ENCODE data around the gene KLF6.

The KLF6 gene

DNA sequence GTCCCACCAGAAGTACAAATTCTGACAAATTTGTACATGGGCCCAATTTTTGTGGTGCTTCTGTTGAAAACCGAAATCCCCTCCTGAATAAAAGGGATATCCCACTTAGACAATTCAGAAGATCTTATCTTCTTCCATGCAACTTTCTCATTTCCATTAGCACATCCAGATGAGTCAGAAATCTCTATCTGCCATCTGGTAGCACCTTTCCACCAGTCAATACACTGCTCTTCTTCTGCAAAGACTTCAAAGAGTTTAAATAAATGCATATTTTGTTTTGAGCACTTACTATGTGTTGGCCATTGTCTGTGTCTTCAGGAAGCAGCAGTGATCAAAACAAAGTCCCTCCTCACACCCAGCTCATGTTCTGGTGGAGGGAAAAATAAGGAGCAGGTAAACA, 12.7 kb upstream of the KLF6 start:
- TF ChIP-seq, protein P1, sequence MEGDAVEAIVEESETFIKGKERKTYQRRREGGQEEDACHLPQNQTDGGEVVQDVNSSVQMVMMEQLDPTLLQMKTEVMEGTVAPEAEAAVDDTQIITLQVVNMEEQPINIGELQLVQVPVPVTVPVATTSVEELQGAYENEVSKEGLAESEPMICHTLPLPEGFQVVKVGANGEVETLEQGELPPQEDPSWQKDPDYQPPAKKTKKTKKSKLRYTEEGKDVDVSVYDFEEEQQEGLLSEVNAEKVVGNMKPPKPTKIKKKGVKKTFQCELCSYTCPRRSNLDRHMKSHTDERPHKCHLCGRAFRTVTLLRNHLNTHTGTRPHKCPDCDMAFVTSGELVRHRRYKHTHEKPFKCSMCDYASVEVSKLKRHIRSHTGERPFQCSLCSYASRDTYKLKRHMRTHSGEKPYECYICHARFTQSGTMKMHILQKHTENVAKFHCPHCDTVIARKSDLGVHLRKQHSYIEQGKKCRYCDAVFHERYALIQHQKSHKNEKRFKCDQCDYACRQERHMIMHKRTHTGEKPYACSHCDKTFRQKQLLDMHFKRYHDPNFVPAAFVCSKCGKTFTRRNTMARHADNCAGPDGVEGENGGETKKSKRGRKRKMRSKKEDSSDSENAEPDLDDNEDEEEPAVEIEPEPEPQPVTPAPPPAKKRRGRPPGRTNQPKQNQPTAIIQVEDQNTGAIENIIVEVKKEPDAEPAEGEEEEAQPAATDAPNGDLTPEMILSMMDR (IDR thresholded peaks at IDR 0.05; ENCODE audit: low read depth, low read length), result no peak
- no peaks in the 10 kb centered on the region for H3K36me3 ChIP-seq
- H3K27me3 ChIP-seq (ENCODE audit: insufficient read depth, low read depth, severe bottlenecking), result no peaks in the 10 kb centered on the region
- DNase-seq, result no peak
- H3K4me3 ChIP-seq (ENCODE audit: low read depth, low read length), result no peak overlapping the region
- no peak overlapping the region for H3K27ac ChIP-seq
- H3K9me3 ChIP-seq (ENCODE audit: severe bottlenecking), result no peaks in the 10 kb centered on the region

DNA sequence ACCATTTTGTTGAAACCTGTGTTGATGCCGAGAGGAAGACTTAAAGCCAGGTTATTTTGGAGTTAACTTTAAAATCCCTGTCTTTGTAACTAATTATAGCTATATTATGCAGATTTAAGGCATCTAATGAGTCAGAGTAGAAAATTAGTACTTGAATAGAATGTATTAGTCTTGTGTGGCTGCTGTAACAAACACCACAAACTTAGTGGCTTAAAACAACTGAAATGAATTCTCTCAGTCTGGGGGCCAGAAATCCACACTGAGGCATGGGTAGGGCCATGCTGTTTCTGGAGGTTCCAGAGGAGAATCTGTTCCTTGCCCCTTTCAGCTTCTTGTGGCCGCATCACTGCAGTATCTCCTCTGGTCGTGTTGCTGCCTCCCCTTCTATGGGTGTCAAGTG, 8.5 kb upstream of the KLF6 start:
- no peak for DNase-seq
- no peaks in the 10 kb centered on the region for H3K9me3 ChIP-seq (ENCODE audit: severe bottlenecking)
- H3K36me3 ChIP-seq, result no peaks in the 10 kb centered on the region
- TF ChIP-seq, protein P1 (IDR thresholded peaks at IDR 0.05; ENCODE audit: low read depth, low read length), result no peak
- H3K27ac ChIP-seq, result no peak overlapping the region
- no peaks in the 10 kb centered on the region for H3K27me3 ChIP-seq (ENCODE audit: insufficient read depth, low read depth, severe bottlenecking)
- H3K4me3 ChIP-seq (ENCODE audit: low read depth, low read length), result no peak overlapping the region

DNA sequence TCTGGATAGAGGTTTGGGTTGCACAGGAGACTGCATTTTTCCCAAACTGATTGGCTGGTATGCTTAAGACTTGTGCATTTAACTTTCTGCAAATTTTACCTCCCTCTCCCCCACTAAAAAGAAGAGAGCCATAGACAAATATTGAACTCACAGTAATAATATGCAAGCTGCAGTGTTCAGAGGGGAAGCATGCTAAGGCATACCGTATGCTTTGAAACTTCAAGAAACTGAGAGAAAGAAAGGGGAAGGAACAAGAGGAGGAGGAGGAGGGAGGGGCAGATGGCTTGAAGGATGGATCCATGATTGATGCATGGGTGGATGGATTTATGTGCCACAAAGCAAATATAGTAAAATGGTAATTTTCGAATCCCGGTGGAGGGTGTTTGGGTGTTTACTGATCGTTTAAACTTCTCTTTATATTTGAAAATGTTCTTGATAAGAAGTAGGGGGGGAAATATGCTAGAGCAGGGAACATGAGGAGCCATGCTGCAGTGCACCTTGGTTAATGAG, 7.8 kb upstream of the KLF6 start:
- no peak for DNase-seq
- H3K27me3 ChIP-seq (ENCODE audit: insufficient read depth, low read depth, severe bottlenecking), result no peaks in the 10 kb centered on the region
- H3K4me3 ChIP-seq (ENCODE audit: low read depth, low read length), result no peak overlapping the region
- TF ChIP-seq, protein P1 (IDR thresholded peaks at IDR 0.05; ENCODE audit: low read depth, low read length), result no peak
- H3K27ac ChIP-seq, result no peak overlapping the region
- no peaks in the 10 kb centered on the region for H3K36me3 ChIP-seq
- H3K9me3 ChIP-seq (ENCODE audit: severe bottlenecking), result no peaks in the 10 kb centered on the region

DNA sequence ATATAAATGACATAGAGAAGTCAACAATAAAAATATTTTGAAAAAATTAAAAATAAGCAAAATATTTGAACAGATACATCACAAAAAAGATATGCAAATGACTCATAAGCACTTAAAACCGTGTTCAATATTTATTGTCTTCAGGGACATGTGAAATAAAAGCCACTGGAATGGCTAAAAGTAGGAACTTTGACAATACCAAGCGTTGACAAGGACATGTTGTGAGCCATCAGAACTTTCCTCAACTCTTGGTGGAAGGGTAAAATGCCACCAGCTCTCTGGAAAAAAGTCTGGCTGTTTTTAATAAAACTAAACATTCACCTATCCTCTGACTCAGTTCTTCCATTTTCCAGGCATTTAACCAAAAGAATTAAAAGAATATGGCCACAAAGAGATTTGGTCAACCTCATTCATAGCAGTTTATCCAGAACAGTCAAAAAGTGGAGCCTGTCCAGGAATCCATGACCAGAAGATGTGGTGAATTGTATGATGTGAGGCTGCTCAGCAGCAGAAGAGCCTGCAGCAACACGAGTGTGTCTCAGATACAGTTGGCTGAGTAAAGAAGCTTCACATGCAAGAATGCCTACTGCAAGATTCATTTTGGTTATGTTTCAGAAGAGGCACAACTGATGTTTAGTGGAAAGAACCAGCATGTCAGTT, 7.1 kb upstream of the KLF6 start:
- no peaks in the 10 kb centered on the region for H3K36me3 ChIP-seq
- H3K4me3 ChIP-seq (ENCODE audit: low read depth, low read length), result no peak overlapping the region
- H3K9me3 ChIP-seq (ENCODE audit: severe bottlenecking), result no peaks in the 10 kb centered on the region
- TF ChIP-seq, protein P1 (IDR thresholded peaks at IDR 0.05; ENCODE audit: low read depth, low read length), result no peak
- no peak overlapping the region for H3K27ac ChIP-seq
- H3K27me3 ChIP-seq (ENCODE audit: insufficient read depth, low read depth, severe bottlenecking), result no peaks in the 10 kb centered on the region
- DNase-seq, result no peak

DNA sequence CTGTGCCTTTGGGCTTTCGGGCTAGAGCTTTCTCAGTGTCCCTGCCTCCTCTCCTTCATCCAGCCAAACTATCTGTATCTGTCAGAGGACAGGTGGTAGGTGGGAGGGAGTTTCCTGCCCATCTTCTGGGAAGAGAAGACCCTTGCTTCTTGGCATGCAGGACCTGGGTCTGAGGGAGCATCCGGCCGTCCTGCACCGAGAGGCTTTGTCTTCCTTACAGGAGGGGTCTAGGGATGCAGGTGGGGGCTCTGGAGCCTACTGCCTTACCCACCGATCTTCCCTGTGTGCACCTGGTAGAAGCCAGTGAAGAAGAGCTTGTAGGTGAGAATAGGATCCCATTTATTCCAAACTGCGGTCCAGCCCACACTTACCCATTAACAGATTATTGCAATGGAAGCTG, 5.8 kb upstream of the KLF6 start:
- H3K27me3 ChIP-seq (ENCODE audit: insufficient read depth, low read depth, severe bottlenecking), result no peaks in the 10 kb centered on the region
- no peak overlapping the region for H3K27ac ChIP-seq
- H3K9me3 ChIP-seq (ENCODE audit: severe bottlenecking), result no peaks in the 10 kb centered on the region
- no peak for DNase-seq
- TF ChIP-seq, protein P1 (IDR thresholded peaks at IDR 0.05; ENCODE audit: low read depth, low read length), result no peak
- H3K4me3 ChIP-seq (ENCODE audit: low read depth, low read length), result no peak overlapping the region
- H3K36me3 ChIP-seq, result no peaks in the 10 kb centered on the region

DNA sequence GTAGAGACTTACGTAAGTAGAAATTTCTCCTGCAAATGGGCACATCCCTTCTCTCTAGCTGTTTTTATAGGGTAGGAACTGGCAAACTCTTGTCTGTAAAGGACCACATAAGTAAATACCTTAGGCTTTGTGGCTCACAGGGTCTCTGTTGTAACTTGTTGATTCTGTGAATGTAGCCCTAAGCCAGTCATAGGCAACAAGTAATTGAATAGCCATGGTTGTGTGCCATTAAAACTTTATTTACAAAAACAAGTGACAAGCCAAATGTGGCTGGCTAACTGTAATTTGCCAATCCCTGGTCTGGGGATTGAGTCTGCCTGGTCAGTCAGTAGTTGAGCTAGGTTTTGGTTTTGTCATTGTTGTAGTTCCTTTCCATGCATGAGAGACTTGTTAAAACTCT, 5.3 kb upstream of the KLF6 start:
- no peaks in the 10 kb centered on the region for H3K27me3 ChIP-seq (ENCODE audit: insufficient read depth, low read depth, severe bottlenecking)
- DNase-seq, result no peak
- no peak overlapping the region for H3K27ac ChIP-seq
- no peaks in the 10 kb centered on the region for H3K9me3 ChIP-seq (ENCODE audit: severe bottlenecking)
- H3K36me3 ChIP-seq, result no peaks in the 10 kb centered on the region
- H3K4me3 ChIP-seq (ENCODE audit: low read depth, low read length), result no peak overlapping the region
- TF ChIP-seq, protein P1 (IDR thresholded peaks at IDR 0.05; ENCODE audit: low read depth, low read length), result no peak
